ENCODE results near the gene TWF2.

DNA sequence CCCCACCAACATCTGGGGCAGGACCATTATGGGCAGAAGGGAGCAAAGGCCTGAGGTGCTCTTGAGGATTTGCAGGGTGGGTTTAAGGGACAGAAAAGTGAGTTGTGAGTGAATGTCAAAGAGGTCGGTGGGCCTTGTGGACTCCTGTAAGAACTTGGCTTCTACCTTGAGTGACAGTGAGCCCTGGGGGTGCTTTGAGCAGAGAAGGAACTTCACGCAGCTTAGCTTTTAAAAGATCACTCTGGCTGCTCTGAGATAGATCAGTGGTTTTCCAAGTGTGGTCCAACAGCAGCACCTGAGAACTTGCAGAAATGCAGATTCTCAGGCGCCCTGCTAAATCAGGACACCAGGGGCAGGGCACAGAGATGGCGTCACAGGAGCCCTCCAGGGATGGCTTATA is 56.3 kb downstream of the TWF2 start:
- TF ChIP-seq, protein P1, sequence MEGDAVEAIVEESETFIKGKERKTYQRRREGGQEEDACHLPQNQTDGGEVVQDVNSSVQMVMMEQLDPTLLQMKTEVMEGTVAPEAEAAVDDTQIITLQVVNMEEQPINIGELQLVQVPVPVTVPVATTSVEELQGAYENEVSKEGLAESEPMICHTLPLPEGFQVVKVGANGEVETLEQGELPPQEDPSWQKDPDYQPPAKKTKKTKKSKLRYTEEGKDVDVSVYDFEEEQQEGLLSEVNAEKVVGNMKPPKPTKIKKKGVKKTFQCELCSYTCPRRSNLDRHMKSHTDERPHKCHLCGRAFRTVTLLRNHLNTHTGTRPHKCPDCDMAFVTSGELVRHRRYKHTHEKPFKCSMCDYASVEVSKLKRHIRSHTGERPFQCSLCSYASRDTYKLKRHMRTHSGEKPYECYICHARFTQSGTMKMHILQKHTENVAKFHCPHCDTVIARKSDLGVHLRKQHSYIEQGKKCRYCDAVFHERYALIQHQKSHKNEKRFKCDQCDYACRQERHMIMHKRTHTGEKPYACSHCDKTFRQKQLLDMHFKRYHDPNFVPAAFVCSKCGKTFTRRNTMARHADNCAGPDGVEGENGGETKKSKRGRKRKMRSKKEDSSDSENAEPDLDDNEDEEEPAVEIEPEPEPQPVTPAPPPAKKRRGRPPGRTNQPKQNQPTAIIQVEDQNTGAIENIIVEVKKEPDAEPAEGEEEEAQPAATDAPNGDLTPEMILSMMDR (IDR thresholded peaks at IDR 0.05), result no peak
- TF ChIP-seq POLR2A (IDR thresholded peaks at IDR 0.05), result no peak
